Germinal center (tissue), 1 donor: ENCODE data around the gene ZNF800.
"Not testable (repeated sequence)": the region's sequence is repeated elsewhere in the genome, so short reads cannot be mapped to it uniquely, and the experiment has no call there.

Source experiments
- DNase-seq: peaks from one replicate; pipeline ENCODE4 v3.0.0; 2012; ENCODE audit warnings: mixed read lengths, low spot score

The ZNF800 gene, protein sequence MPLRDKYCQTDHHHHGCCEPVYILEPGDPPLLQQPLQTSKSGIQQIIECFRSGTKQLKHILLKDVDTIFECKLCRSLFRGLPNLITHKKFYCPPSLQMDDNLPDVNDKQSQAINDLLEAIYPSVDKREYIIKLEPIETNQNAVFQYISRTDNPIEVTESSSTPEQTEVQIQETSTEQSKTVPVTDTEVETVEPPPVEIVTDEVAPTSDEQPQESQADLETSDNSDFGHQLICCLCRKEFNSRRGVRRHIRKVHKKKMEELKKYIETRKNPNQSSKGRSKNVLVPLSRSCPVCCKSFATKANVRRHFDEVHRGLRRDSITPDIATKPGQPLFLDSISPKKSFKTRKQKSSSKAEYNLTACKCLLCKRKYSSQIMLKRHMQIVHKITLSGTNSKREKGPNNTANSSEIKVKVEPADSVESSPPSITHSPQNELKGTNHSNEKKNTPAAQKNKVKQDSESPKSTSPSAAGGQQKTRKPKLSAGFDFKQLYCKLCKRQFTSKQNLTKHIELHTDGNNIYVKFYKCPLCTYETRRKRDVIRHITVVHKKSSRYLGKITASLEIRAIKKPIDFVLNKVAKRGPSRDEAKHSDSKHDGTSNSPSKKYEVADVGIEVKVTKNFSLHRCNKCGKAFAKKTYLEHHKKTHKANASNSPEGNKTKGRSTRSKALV

DNA sequence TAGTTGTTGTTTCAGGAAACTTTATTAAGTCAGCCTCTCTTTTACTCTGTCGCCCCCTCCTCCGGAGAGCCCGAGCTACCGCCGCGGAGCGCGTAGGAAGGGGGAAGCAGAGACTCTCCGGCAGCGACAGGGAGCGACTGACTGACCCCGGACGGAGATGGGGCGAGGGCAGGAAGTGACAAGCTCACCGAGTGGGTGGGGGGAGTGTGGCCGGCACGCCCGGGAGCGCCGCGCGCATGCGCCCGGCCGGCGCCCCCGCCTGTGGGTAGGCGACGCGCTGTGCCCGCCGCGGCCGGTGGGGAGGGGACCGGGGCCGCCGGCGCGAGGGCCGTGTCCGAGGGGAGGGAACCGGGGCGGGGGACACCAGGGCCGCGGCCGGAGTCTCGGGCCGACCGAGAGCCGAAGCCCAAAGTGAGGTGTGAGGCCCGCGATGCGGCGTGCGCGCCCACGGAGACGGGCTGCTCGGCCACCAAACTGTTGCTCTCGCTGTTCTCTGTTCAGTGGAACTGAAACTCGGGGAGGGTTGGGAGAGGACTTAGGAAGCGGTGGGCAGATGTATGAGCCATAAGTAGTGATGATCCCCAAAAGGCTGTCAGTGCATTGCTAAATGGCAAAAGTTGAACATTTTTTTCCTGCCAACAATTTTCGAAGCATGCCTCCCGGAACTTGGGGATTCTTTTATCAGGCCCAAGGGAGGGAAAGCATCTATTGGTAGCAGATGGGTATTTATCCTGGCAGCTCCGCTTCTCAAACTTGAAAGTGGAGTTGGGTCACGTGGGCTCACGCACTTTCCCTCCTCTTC, at the start of gene ZNF800:
TSS of gene ZNF800 (minus strand) at position 143 of the 802 bp plus-strand sequence. CDS start 1,151 bp downstream, outside the sequence.
- DNase-seq, result peak; percentile 93

GRCh38 chr7:127440206-127440605, 47.7 kb upstream of the ZNF800 start:
- DNase-seq, result no peak

GRCh38 chr7:127438836-127439235, 46.3 kb upstream of the ZNF800 start:
- DNase-seq, result no peak

- no peak for DNase-seq
Measured at GRCh38 chr7:127437837-127438236, 45.3 kb upstream of the ZNF800 start.

DNA sequence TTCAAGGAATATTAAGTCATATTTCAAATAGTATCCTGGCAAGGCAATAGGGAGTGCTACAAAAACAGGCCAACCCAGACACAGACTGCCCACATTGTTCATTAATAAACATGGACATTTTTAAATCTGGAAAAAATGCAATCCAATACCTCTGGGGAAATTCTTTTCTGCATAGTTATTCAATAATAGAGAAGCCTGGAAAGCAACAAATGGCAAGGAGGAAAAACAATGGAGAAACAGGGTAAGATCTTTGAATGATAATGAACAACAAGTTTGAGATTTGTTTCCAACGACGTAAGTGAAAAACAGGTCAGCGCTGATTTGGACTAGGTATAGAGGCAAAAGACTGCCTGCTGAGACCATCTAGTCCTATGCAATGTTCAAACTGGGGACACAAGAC, 44.7 kb upstream of the ZNF800 start:
- DNase-seq, result no peak

DNA sequence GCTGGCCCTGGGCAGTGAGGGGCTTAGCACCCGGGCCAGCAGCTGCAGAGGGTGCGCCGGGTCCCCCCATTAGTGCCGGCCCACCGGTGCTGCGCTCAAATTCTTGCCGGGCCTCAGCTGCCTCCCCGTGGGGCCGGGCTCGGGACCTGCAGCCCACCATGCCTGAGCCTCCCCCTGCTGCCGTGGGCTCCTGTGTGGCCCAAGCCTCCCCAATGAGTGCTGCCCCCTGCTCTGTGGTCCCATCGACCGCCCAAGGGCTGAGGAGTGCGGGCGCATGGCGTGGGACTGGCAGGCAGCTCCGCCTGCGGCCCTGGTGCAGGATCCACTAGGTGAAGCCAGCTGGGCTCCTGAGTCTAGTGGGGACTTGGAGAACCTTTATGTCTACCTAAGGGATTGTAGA, 36.8 kb upstream of the ZNF800 start:
- not testable (repeated sequence) for DNase-seq

DNA sequence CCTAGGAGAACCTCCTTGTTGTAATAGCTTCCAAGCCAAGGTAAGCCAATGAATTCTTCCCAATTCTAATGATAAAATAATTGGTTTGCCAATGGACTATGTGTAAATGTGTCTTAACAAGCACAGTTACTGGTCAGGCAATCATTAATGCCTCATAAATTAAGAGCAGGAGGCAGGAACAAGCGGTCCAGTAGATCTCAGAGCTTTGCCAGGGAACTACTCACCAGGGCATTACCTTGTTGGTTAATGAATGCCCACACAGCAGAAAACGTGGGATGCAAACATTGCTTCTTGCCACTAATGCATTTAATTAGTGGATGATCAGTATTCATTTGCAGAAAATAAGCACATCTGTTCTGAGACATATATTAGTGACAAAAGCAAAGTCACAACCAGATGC, 26.7 kb upstream of the ZNF800 start:
- no peak for DNase-seq

DNA sequence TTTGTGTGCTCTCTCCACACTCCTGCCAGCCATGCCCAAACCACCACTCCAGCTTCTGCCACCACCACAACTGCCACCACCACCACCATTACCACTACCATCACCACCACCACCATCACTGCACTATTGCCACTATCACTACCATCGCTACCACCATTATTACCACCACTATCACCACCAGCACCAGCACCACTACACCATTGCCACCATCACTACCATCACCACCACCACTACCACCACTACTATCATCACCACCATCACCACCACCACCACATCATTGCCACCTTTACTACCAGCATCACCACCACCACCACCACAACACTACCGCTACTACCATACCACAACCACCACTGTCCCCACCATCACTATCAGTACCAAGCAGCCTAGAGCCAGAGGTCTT, 26.0 kb upstream of the ZNF800 start:
- no peak for DNase-seq

DNA sequence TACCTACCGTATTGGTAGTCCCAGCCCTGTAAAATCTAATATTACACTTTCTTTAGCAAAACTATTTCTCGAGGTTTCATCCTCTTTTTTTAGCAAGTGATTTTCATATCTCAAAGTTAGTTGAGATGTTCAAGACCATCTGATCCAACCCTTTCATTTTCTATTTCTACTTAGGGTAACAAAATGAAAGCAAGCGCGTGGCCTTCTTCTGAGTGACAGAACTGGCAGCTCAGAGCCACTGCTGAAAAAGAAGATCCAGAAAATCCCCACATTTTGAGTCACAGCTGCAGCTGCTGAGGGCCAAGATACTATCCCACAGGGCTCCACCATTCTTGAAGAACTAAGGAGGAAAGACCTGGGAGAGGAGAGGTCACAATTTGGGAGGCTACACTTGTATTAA, 24.8 kb upstream of the ZNF800 start:
- DNase-seq, result peak; percentile 10

GRCh38 chr7:127415060-127415742, 22.7 kb upstream of the ZNF800 start:
- no peak for DNase-seq

DNA sequence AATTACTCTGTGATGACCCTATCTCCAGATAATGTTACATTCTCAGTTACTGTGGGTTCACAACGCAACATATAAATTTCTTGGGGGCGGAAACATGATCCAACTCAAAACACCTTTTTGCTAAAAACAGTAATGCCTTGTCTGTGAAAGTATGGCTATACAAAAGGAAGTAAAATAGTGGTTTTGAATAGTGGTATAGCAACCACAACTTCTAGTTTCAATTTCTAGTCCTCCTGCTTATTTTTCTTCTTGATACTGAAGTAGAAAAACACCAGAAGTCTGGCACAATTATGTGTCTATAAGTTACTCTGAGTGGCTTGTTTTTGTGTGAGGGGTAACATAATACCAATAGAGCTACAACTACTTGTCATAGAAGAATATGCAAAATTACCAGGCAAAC, 21.5 kb upstream of the ZNF800 start:
- peak; percentile 33 for DNase-seq

GRCh38 chr7:127413326-127413725, 20.8 kb upstream of the ZNF800 start:
- peak; percentile 10 for DNase-seq

- no peak for DNase-seq
Measured at GRCh38 chr7:127411176-127411575, 18.7 kb upstream of the ZNF800 start.

GRCh38 chr7:127409629-127410028, 17.1 kb upstream of the ZNF800 start:
- DNase-seq, result no peak

GRCh38 chr7:127404286-127405072, 12.0 kb upstream of the ZNF800 start:
- no peak for DNase-seq

DNA sequence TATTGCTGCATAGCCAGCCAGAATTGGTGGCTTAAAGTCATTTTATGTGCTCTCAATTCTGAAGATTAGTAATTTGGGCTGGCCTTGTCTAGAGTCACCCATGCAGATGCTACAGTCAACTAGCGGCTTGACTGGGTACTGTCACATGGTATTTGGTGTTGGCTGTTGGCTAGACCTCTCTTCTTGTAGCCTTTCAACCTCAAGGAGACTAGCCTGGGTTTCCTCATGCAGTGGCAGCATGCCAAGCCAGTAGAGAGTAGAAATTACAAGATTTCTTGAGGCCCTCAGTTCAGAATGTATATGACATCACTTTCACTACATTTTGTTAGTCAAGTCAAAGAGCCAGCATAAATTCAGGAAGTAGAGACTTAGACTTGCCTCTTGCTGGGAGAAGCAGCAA, 3.7 kb upstream of the ZNF800 start:
- peak; percentile 9 for DNase-seq

DNA sequence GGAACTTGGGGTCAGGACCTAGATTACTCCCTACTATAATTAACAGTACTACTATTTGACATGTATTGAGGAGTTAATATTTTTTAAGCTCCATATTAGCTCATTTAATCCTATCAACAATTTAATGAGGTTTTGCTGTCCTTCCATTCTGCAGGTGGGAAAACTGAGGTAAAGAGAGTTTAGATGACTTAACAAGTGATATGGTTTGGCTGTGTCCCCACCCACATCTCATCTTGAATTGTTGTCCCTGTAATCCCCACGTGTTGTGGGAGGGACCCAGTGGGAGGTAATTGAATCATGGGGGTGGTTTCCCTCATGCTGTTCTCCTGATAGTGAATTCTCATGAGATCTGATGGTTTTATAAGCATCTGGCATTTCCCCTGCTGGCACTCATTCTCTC, 2.6 kb upstream of the ZNF800 start:
- not testable (repeated sequence) for DNase-seq

DNA sequence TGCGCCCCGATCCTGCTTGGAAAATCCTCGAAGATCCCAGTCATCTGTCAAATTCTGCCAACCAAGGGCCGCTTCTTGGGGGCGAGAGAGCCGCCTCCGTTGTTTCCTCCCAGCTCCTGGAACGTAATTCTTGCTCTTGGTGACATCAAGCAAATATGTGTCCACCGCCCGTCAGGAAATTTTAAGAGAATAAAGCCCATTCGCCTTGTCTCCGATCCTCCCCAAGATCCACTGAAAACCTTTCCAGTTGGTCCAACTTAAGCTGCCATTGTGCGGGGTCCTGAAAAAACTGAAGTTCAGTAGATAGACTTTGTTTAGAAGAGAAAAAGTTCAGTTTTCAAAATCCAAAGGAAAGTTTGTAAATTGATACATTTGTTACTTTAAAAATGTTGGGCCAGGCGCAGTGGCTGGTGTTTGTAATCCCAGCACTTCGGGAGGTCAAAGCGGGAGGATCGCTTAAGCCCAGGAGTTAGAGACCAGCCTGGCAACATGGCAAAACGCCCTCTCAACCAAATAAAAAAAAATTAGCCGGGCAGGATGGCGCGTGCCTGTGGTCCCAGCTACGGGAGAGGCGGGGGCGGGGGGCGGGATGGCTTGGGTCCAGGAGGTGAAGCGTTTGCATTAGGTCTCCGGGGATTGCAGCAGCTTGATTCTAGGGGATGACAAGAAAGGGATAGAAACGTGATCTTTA, 1.0 kb upstream of the ZNF800 start:
- DNase-seq, result no peak

- DNase-seq, result peak; percentile 47
Measured at GRCh38 chr7:127392182-127392565, 334 bp downstream of the ZNF800 start.

- DNase-seq, result peak; percentile 45
Measured at GRCh38 chr7:127391591-127392181, 822 bp downstream of the ZNF800 start.
